ENCODE results near the gene RNF224. TPM values are rescaled to one million over a fixed set of nuclear protein-coding genes. Genes with fewer than 3 reads are reported as not detected.

The RNF224 gene
- total RNA-seq, 4 donors from 2014 or later = 0.19 TPM; not detected in 3

DNA sequence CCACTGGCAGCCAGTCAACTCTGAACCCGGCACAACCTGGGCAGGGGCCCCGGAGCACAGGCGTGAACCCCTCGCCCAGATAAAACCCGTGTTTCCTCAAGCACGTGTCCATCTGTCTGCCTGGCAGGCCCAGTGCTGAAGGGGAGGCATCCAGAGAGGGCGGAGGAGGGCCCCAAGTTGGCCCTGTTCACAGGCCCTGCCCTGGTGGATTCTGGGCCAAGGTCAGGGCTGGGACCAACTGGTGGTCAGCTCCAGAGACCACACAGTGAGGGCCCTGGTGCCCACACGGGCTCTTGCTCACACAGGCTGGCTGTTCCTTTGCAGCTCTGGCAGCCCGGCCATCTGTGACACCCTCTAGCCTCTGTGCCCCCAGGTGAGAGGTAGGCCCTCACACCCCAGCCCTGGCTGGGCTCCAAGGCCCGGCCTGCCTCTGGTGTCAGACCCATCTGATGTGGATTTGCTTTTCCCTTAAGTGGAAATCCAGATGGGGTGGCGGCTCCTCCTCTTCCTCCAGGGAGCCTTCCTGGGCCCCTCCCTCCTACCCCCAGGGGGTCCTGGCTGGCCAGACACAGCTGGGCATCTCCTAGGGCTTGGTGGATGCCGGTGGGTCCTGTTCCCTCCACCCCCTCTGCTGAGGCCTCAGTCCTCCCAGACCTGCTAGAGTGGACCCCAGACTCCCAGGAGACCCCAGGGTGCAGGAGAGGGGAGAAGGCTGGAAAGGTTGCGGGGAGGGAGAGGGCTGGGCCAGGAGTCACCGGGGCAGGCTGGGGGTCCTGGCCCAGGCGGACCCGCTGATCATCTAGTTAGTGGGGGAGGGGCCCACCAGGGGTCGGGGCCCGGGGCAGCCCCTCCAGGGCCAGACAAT, 23.3 kb downstream of the RNF224 start:
- ATAC-seq (ENCODE audit: low FRiP score) (no peak), DNase-seq (ENCODE audit: low spot score) (no peak)
- TF ChIP-seq, protein P1, sequence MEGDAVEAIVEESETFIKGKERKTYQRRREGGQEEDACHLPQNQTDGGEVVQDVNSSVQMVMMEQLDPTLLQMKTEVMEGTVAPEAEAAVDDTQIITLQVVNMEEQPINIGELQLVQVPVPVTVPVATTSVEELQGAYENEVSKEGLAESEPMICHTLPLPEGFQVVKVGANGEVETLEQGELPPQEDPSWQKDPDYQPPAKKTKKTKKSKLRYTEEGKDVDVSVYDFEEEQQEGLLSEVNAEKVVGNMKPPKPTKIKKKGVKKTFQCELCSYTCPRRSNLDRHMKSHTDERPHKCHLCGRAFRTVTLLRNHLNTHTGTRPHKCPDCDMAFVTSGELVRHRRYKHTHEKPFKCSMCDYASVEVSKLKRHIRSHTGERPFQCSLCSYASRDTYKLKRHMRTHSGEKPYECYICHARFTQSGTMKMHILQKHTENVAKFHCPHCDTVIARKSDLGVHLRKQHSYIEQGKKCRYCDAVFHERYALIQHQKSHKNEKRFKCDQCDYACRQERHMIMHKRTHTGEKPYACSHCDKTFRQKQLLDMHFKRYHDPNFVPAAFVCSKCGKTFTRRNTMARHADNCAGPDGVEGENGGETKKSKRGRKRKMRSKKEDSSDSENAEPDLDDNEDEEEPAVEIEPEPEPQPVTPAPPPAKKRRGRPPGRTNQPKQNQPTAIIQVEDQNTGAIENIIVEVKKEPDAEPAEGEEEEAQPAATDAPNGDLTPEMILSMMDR (IDR thresholded peaks at IDR 0.05) = no peak

DNA sequence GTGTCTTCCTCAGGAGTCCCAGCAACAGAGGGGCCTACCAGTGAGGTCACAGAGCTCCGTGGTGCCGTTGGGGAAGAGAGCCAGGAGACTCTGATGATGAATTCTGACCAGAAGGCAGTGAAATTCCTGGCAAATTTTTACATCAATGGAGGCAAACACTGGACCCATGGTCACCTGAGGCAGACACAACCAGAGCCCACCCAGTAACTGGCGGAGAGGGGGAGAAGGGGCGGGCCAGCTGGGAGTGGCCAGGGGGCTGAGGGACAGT, 23.8 kb downstream of the RNF224 start, which contains the start of gene STPG3:
Gene STPG3 (plus strand): TSS at position 93 of the 268 bp plus-strand sequence. CDS start 1 bp downstream, at position 94.
- TF ChIP-seq, protein P1 (IDR thresholded peaks at IDR 0.05) = no peak
- ATAC-seq (ENCODE audit: low FRiP score) (no peak), DNase-seq (ENCODE audit: low spot score) (no peak)

DNA sequence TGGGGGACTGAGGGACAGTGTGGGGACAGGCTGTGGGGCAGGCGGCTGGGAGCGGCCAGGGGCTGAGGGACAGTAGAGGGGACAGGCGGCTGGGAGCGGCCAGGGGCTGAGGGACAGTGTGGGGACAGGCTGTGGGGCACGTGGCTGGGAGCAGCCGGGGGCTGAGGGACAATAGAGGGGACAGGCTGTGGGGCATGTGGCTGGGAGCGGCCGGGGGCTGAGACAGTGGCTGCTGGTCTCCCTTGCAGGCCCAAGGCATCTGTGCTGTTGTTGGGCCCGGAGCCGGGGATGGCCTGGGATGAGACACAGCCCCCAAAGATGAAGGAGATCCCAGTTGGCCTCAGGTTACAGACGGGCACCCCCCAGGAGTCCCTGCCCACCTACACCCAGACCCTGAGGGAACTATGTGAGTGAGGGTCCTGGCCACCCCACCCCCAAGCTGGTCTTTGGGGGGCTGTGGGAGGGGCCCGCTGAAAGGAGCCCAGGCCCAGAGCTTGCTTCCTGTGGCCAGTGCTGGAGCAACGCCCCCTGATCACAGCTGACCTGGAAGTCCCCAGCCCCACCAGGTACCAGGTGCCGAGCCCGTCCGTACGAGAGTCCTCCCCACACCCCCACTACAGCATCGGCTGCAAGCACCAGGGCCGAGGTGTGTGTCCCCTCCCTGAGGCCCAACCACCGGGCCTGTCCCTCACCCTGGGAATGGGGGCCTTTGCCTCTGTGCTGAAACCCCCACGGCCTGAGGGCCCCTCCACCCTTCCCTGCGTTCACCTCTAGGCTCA, 24.4 kb downstream of the RNF224 start:
- no peak for ATAC-seq (ENCODE audit: low FRiP score)
- TF ChIP-seq, protein P1 (IDR thresholded peaks at IDR 0.05) = no peak
- DNase-seq (ENCODE audit: low spot score) = no peak

DNA sequence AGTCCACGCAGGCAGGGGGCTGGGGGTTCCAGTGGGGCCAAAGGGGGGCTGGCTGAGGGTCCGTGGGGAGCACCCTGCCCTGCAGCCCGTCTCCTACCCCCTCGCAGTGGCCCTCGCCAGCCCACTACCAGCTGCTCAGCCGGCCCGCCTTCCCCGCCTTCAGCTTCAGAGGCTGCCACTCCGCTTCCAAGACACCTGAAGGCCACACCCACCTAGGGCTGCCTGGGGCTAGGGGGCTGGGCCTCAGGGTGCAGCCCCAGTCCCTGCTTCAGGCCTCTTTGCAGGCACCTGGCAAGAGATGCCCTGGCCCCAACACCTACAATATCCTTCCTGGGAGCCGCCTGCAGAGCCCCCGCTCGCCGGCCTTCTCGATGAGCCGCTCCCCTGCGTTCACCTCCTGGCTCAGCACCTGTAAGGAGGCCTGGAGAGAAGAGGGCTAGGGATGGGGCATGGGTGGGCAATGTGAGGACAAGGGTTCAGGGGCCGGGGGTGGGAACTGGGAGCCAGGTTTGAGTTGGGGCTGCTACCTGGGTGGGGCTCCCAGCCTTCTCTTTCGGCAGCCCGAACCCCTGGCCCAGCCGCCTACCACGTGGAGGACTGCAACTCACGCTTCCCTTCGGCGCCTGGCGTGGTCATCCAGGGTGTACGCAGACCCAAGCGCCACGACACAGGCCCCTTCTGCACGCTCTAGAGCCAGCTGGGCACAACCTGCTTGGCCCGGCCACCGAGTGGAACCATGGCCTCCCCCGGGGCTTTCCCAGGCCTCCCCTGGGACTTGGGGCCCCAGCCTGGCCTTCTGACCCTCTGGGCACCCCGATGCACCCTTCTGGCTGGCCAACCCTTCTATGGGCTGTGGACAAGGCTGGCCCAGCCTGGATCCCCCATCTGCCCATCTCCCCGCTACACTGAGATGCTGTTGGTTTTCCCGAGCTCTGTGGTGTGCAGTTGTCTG, 25.5 kb downstream of the RNF224 start:
- TF ChIP-seq, protein P1 (IDR thresholded peaks at IDR 0.05) = no peak
- DNase-seq (ENCODE audit: low spot score) (no peak), ATAC-seq (ENCODE audit: low FRiP score) (no peak)

DNA sequence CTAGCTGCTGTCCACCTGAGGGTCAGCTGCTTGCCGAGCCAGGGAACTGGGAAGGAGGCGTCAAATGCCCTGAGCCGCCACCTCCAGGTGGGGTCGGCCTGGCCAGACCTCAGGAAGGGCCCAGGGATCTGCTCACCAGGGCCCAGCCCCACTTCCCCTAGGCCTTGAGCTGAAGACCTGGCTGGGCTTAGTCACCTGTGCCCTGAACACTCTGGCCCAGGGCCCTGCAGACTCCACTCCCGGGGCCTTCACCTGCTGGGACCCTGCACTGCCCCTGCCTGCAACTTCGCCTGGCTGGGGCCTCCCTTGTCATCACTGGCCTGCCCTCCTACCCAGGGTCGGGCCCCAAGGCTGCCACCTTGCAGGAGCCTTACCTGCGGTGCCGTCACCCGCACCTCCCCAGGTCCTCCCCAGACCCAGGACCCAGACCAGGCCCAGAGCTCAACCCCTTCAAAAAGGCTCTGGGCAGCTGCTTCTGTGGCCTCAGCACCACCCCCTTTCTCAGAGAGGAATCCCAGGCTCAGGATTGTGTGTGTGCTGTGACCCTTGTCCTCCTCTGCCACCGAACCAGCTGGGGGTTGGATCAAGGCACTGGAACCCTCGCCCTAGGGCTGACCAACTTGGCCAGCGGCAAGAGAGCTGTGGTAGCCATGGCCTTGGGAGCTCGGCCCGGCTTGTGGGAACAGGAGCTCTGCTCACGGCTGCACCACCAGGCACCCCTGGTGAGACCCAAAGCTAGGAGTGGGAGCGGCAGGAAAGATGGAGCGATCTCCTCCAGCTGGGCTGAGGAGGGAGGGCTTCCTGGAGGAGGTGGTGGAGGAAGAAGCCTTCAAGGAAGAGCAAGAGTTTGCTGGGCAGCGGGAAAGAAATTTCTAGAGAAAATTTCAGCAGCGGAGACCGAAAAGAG, 26.7 kb downstream of the RNF224 start:
- ATAC-seq (ENCODE audit: low FRiP score) = no peak
- TF ChIP-seq, protein P1 (IDR thresholded peaks at IDR 0.05) = no peak
- no peak for DNase-seq (ENCODE audit: low spot score)

Data from omental fat pad (tissue), 4 donors.